Measurements from ENCODE around the gene SREBF1. TPM values are rescaled to one million over a fixed set of nuclear protein-coding genes. Genes with fewer than 3 reads are reported as not detected.

The SREBF1 gene
- total and polyA plus RNA-seq, 4 donors, result 68.4 to 134 (median 80.7) TPM

DNA sequence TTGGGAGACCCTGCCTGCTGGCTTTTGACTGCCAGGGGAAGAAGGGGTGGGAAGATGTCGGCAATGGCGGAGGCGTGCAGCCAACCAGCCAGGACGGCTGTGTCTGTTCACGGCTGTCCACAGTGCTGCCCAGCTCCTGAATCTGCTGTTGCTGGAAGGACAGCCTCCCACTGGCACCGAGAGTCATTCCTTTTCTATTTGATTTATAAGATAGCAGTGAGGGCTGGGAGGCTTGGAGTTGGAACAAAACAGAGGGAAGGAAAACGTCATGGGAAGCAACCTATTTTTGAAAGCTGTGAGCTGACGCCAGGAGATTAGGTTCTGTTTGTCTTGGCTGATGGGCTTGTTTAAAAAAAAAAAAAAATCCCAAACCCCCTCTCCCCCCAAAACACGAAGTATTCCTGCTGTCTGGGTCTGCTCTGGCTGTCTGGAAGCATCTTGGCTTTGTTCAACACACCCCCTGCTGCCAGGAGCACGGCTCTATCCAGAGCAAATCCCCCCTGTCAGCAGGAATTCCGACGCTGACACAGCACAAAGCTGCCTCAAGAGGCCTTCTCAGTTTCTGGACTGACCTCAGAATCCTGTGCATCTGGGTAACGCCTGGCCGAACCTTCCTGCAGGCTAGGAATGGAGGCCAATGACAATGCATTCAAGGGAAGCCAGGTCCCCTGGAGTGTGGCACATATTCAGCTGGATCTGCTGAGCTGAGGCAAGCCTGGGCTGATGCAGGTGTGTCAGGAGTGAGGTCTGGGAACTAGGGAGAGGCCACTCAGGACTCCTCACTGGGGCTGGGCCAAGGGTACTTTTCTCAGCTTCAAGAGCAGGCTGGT is 41.0 kb upstream of the SREBF1 start:
- ATAC-seq (ENCODE audit: insufficient read depth, low FRiP score), result peak; percentile 53
- Histone ChIP-seq H3K4me3 (no peak overlapping the region), H3K27me3 (ENCODE audit: control insufficient read depth in 3 of 3, insufficient read depth in 3 of 3, low read length in 2 of 3) (no peaks in the 10 kb centered on the region), H3K9me3 (ENCODE audit: control insufficient read depth in 4 of 4, insufficient read depth in 3 of 4, low read length in 3 of 4) (no peaks in the 10 kb centered on the region), H3K4me1 (ENCODE audit: control insufficient read depth in 5 of 5, insufficient read depth in 5 of 5, low read length in 5 of 5) (peaks cover 25 to 77% (median 46%) of the 10 kb centered on the region in 5 donors), H3K27ac (ENCODE audit: low read depth in 1 of 2, low read length in 1 of 2) (peak overlapping the region; percentile 81 to 95), H3K36me3 (ENCODE audit: control insufficient read depth in 4 of 4, insufficient read depth in 4 of 4, low read length in 4 of 4) (peaks cover 3 to 32% (median 21%) of the 10 kb centered on the region in 4 donors), H3K9ac (ENCODE audit: insufficient read depth in 1 of 2, low read length in 2 of 2) (peak overlapping the region in 1 of 2 donors; percentile 23)
- TF ChIP-seq, protein P1, sequence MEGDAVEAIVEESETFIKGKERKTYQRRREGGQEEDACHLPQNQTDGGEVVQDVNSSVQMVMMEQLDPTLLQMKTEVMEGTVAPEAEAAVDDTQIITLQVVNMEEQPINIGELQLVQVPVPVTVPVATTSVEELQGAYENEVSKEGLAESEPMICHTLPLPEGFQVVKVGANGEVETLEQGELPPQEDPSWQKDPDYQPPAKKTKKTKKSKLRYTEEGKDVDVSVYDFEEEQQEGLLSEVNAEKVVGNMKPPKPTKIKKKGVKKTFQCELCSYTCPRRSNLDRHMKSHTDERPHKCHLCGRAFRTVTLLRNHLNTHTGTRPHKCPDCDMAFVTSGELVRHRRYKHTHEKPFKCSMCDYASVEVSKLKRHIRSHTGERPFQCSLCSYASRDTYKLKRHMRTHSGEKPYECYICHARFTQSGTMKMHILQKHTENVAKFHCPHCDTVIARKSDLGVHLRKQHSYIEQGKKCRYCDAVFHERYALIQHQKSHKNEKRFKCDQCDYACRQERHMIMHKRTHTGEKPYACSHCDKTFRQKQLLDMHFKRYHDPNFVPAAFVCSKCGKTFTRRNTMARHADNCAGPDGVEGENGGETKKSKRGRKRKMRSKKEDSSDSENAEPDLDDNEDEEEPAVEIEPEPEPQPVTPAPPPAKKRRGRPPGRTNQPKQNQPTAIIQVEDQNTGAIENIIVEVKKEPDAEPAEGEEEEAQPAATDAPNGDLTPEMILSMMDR (IDR thresholded peaks at IDR 0.05; ENCODE audit: control extremely low read depth, extremely low read depth), result no peak
- 34 to 65% methylated on average over 14 of the region's 14 CpGs for WGBS, 2 donors
- peak; percentile 97 to 99 (median 99) for DNase-seq

DNA sequence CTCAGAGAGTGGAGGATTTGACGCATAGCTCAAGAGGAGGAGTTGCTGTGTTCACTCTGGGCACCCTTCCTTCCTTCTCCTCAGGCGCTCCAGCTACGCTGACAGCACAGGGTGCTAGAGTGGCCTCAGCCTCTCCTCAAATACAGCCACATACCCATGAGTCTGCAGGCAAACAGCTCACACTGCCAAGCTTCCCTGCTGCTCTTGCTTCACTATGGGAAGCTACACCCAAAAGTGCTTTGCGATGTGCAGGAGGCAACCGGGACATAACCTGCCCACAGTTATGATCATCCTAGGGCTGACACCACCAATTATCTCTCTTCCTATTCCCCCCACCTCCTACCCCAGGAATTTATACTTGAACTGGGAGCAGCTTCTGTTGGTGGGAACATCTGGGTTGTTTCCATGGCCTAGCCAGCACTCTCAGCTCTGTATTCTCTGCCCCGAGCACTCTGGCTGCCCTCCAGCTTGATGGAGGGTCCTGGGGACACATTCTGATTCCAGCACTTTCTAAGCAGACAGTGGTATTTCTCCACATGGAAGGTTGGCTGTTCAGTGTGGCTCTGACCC is 40.3 kb upstream of the SREBF1 start:
- peak in 1 of 3 donors; percentile 89 for DNase-seq
- Histone ChIP-seq H3K27ac (ENCODE audit: low read depth in 1 of 2, low read length in 1 of 2) (peak overlapping the region; percentile 81 to 95), H3K36me3 (ENCODE audit: control insufficient read depth in 4 of 4, insufficient read depth in 4 of 4, low read length in 4 of 4) (peaks cover 3 to 25% (median 15%) of the 10 kb centered on the region in 4 donors), H3K9me3 (ENCODE audit: control insufficient read depth in 4 of 4, insufficient read depth in 3 of 4, low read length in 3 of 4) (no peaks in the 10 kb centered on the region), H3K4me3 (no peak overlapping the region), H3K9ac (ENCODE audit: insufficient read depth in 1 of 2, low read length in 2 of 2) (no peak overlapping the region), H3K27me3 (ENCODE audit: control insufficient read depth in 3 of 3, insufficient read depth in 3 of 3, low read length in 2 of 3) (no peaks in the 10 kb centered on the region), H3K4me1 (ENCODE audit: control insufficient read depth in 5 of 5, insufficient read depth in 5 of 5, low read length in 5 of 5) (peaks cover 25 to 74% (median 46%) of the 10 kb centered on the region in 5 donors)
- ATAC-seq (ENCODE audit: insufficient read depth, low FRiP score), result no peak
- TF ChIP-seq, protein P1 (IDR thresholded peaks at IDR 0.05; ENCODE audit: control extremely low read depth, extremely low read depth), result no peak
- WGBS, 2 donors, result 36 to 65% methylated on average over 6 of the region's 6 CpGs

DNA sequence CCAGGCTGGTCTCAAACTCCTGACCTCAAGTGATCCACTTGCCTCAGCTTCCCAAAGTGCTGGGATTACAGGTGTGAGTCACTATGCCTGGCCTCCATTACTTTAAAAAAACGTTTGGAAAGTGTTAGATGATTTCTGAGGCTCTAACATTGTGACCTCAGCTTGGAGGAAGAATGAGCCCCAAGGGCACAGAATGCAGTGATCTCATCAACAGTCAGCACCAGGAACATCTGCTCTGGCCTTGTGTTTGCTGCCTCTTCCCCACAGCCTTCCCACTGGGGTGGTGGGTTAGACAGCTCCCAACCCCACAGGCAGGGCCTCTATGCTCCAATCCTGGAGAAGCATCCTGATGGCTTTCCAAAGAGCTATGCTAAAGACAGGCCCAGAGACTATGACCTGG is 37.7 kb upstream of the SREBF1 start:
- Histone ChIP-seq H3K27me3 (ENCODE audit: control insufficient read depth in 3 of 3, insufficient read depth in 3 of 3, low read length in 2 of 3) (no peaks in the 10 kb centered on the region), H3K9ac (ENCODE audit: insufficient read depth in 1 of 2, low read length in 2 of 2) (no peak overlapping the region), H3K36me3 (ENCODE audit: control insufficient read depth in 4 of 4, insufficient read depth in 4 of 4, low read length in 4 of 4) (peaks cover 3 to 15% (median 11%) of the 10 kb centered on the region in 4 donors), H3K9me3 (ENCODE audit: control insufficient read depth in 4 of 4, insufficient read depth in 3 of 4, low read length in 3 of 4) (no peaks in the 10 kb centered on the region), H3K4me1 (ENCODE audit: control insufficient read depth in 5 of 5, insufficient read depth in 5 of 5, low read length in 5 of 5) (peaks cover 25 to 63% (median 36%) of the 10 kb centered on the region in 5 donors), H3K27ac (ENCODE audit: low read depth in 1 of 2, low read length in 1 of 2) (peak overlapping the region in 1 of 2 donors; percentile 10), H3K4me3 (no peak overlapping the region)
- DNase-seq (no peak), ATAC-seq (ENCODE audit: insufficient read depth, low FRiP score) (no peak)
- TF ChIP-seq, protein P1 (IDR thresholded peaks at IDR 0.05; ENCODE audit: control extremely low read depth, extremely low read depth), result no peak
- WGBS, 2 donors, result 54 to 75% methylated on average over 1 of the region's 1 CpG

Data from lung (tissue), 12 donors.